Measurements from ENCODE around the gene GTF2H4.
"Not testable (repeated sequence)": the region's sequence is repeated elsewhere in the genome, so short reads cannot be mapped to it uniquely, and the experiment has no call there.

Gene GTF2H4

DNA sequence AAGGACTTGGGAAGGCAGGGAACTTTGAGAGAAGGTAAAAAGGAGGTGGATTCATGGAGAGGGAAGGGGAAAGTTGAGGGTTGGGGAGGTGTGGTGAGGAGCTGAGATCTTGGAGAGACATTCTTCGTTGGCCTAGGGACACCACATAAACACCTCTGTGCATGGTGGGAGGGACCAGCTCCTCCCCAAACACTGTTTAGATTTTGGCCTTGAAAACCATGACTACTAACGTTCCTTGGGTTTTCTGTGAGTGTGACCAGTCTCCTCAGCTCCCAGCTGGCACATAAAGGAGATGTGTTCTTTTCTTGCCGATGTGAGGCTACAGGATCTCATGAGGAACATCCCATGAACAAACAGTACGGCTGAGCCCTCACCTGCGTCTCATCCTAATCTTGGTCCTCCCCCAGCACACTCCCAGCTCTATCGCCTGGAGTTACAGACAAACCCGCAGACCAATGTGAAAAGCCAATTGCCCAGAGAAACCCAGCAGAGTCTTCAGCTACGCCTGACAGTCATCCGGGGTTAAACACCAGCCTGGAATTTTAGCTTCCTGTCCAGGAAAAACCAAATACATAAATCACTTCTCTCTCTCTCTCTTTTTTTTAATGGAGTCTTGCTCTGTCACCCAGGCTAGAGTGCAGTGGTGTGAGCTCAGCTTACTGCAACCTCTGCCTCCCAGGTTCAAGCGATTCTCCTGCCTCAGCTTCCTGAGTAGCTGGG lies 45.7 kb upstream of the GTF2H4 start:
- H3K4me3 ChIP-seq (ENCODE audit: low read length, poor library complexity, severe bottlenecking) = no peak overlapping the region
- no peaks in the 10 kb centered on the region for H3F3A ChIP-seq (ENCODE audit: low read depth)
- no peak overlapping the region for H3K4me2 ChIP-seq (ENCODE audit: low read depth, low read length, poor library complexity, severe bottlenecking)
- H3K79me2 ChIP-seq (ENCODE audit: insufficient read depth, low read length) = no peaks in the 10 kb centered on the region
- H3K4me1 ChIP-seq (ENCODE audit: insufficient read depth, low read length, poor library complexity, severe bottlenecking) = no peaks in the 10 kb centered on the region
- no peak overlapping the region for H3K9ac ChIP-seq (ENCODE audit: low read depth, low read length, poor library complexity, severe bottlenecking)
- H3K27me3 ChIP-seq (ENCODE audit: insufficient read depth, low read length, poor library complexity, severe bottlenecking) = no peaks in the 10 kb centered on the region
- no peaks in the 10 kb centered on the region for H3K9me3 ChIP-seq (ENCODE audit: insufficient read depth, low read depth, low read length)
- H3K36me3 ChIP-seq (ENCODE audit: insufficient read depth, low read length) = no peaks in the 10 kb centered on the region
- no peaks in the 10 kb centered on the region for H3K9me2 ChIP-seq (replicated peaks; ENCODE audit: low read depth, low read length)
- H2AFZ ChIP-seq (ENCODE audit: low read length) = no peak overlapping the region
- no peaks in the 10 kb centered on the region for H4K20me1 ChIP-seq (ENCODE audit: insufficient read depth, low read length, poor library complexity, severe bottlenecking)
- TF ChIP-seq EZH2phosphoT487 (IDR thresholded peaks at IDR 0.05; ENCODE audit: borderline replicate concordance) = no peak
- TF ChIP-seq, protein P1, sequence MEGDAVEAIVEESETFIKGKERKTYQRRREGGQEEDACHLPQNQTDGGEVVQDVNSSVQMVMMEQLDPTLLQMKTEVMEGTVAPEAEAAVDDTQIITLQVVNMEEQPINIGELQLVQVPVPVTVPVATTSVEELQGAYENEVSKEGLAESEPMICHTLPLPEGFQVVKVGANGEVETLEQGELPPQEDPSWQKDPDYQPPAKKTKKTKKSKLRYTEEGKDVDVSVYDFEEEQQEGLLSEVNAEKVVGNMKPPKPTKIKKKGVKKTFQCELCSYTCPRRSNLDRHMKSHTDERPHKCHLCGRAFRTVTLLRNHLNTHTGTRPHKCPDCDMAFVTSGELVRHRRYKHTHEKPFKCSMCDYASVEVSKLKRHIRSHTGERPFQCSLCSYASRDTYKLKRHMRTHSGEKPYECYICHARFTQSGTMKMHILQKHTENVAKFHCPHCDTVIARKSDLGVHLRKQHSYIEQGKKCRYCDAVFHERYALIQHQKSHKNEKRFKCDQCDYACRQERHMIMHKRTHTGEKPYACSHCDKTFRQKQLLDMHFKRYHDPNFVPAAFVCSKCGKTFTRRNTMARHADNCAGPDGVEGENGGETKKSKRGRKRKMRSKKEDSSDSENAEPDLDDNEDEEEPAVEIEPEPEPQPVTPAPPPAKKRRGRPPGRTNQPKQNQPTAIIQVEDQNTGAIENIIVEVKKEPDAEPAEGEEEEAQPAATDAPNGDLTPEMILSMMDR (conservative IDR thresholded peaks at IDR 0.05; ENCODE audit: low read length) = no peak

DNA sequence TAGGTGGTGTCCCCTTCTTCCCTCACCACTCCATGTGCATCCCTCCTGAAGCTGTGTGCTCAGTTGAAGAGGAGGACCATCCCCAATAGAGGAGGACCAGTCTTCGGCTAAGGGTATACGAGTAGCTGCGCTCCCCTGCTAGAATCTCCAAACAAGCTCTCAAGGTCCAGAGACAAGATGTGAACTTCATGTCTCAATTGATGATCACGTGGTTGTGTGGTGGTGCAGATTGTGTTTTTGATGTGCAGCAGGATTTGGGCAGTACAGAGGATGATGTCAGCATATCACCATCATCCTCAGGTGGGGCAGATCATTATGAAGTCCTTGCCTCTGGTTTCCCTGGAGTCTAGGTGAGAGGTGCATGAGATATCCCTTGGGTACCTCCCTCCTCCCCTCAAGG lies 43.7 kb upstream of the GTF2H4 start:
- no peak overlapping the region for H3K4me3 ChIP-seq (ENCODE audit: low read length, poor library complexity, severe bottlenecking)
- H3K9me3 ChIP-seq (ENCODE audit: insufficient read depth, low read depth, low read length) = no peaks in the 10 kb centered on the region
- no peaks in the 10 kb centered on the region for H3K9me2 ChIP-seq (replicated peaks; ENCODE audit: low read depth, low read length)
- H3K4me1 ChIP-seq (ENCODE audit: insufficient read depth, low read length, poor library complexity, severe bottlenecking) = no peaks in the 10 kb centered on the region
- no peaks in the 10 kb centered on the region for H4K20me1 ChIP-seq (ENCODE audit: insufficient read depth, low read length, poor library complexity, severe bottlenecking)
- no peaks in the 10 kb centered on the region for H3K36me3 ChIP-seq (ENCODE audit: insufficient read depth, low read length)
- no peak overlapping the region for H3K9ac ChIP-seq (ENCODE audit: low read depth, low read length, poor library complexity, severe bottlenecking)
- no peaks in the 10 kb centered on the region for H3F3A ChIP-seq (ENCODE audit: low read depth)
- no peaks in the 10 kb centered on the region for H3K79me2 ChIP-seq (ENCODE audit: insufficient read depth, low read length)
- no peak overlapping the region for H3K4me2 ChIP-seq (ENCODE audit: low read depth, low read length, poor library complexity, severe bottlenecking)
- H3K27me3 ChIP-seq (ENCODE audit: insufficient read depth, low read length, poor library complexity, severe bottlenecking) = no peaks in the 10 kb centered on the region
- TF ChIP-seq, protein P1 (conservative IDR thresholded peaks at IDR 0.05; ENCODE audit: low read length) = no peak
- TF ChIP-seq EZH2phosphoT487 (IDR thresholded peaks at IDR 0.05; ENCODE audit: borderline replicate concordance) = no peak
- H2AFZ ChIP-seq (ENCODE audit: low read length) = no peak overlapping the region

DNA sequence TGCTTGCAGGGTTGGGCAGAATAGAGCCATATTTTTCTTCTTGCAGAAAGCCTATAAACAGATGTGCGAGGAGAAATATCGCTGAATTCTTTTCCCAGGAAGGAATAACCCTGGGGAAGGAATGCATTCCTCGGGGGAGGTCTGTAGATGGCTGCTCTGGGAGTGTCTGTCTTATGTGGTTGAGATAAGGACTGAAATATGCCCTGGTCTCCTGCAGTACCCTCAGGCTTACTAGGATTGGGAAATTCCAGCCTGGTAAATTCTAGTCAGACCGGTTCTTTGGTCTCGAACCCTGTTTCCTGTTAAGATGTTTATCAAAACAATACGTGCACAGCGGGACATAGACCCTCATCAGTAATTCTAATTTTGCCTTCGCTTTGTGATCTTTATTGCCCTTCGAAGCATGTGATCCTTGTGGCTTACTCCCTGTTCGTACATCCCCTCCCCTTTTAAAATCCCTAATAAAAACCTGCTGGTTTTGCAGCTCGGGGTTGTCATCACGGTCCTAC lies 38.7 kb upstream of the GTF2H4 start:
- not testable (repeated sequence) for H3K4me2 ChIP-seq (ENCODE audit: low read depth, low read length, poor library complexity, severe bottlenecking); H3K27me3 ChIP-seq (ENCODE audit: insufficient read depth, low read length, poor library complexity, severe bottlenecking); H3K36me3 ChIP-seq (ENCODE audit: insufficient read depth, low read length); H2AFZ ChIP-seq (ENCODE audit: low read length); H3K9ac ChIP-seq (ENCODE audit: low read depth, low read length, poor library complexity, severe bottlenecking); H3K4me1 ChIP-seq (ENCODE audit: insufficient read depth, low read length, poor library complexity, severe bottlenecking); H3K9me2 ChIP-seq (replicated peaks; ENCODE audit: low read depth, low read length); H3K79me2 ChIP-seq (ENCODE audit: insufficient read depth, low read length); H3K9me3 ChIP-seq (ENCODE audit: insufficient read depth, low read depth, low read length); H4K20me1 ChIP-seq (ENCODE audit: insufficient read depth, low read length, poor library complexity, severe bottlenecking); H3F3A ChIP-seq (ENCODE audit: low read depth); H3K4me3 ChIP-seq (ENCODE audit: low read length, poor library complexity, severe bottlenecking)

DNA sequence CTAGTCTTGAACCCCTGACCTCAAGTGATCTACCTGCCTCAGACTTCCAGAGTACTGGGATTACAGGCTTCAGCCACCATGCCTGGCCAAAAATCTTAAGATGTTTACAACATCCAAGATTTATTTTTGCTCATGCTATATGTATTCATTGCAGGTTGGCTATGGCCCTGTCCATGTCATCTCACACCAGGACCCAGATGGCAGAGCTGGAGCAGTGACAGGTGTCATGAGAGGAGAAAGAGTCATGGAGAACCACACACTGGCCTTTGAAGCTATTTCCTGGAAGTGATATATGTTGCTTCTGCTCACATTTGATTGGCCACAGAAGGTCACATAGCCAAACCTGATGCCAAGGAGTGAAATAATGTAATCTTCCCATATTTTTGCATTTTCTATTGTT lies 37.5 kb upstream of the GTF2H4 start:
- Histone ChIP-seq H3K9me3 (ENCODE audit: insufficient read depth, low read depth, low read length) (peaks cover 9% of the 10 kb centered on the region; the same call in 1 of the 2 replicates), H3K4me2 (ENCODE audit: low read depth, low read length, poor library complexity, severe bottlenecking) (no peak overlapping the region), H4K20me1 (ENCODE audit: insufficient read depth, low read length, poor library complexity, severe bottlenecking) (no peaks in the 10 kb centered on the region), H3K4me1 (ENCODE audit: insufficient read depth, low read length, poor library complexity, severe bottlenecking) (no peaks in the 10 kb centered on the region), H2AFZ (ENCODE audit: low read length) (no peak overlapping the region), H3K9ac (ENCODE audit: low read depth, low read length, poor library complexity, severe bottlenecking) (no peak overlapping the region), H3K9me2 (replicated peaks; ENCODE audit: low read depth, low read length) (no peaks in the 10 kb centered on the region), H3F3A (ENCODE audit: low read depth) (no peaks in the 10 kb centered on the region), H3K4me3 (ENCODE audit: low read length, poor library complexity, severe bottlenecking) (no peak overlapping the region), H3K36me3 (ENCODE audit: insufficient read depth, low read length) (no peaks in the 10 kb centered on the region), H3K27me3 (ENCODE audit: insufficient read depth, low read length, poor library complexity, severe bottlenecking) (no peaks in the 10 kb centered on the region), H3K79me2 (ENCODE audit: insufficient read depth, low read length) (no peaks in the 10 kb centered on the region)
- TF ChIP-seq EZH2phosphoT487 (IDR thresholded peaks at IDR 0.05; ENCODE audit: borderline replicate concordance) = no peak
- TF ChIP-seq, protein P1 (conservative IDR thresholded peaks at IDR 0.05; ENCODE audit: low read length) = no peak

Measured in Loucy (cell line).